ENCODE results near the gene OR4C3. TPM values are rescaled to one million over a fixed set of nuclear protein-coding genes. Genes with fewer than 3 reads are reported as not detected.
"Not testable (repeated sequence)": the region's sequence is repeated elsewhere in the genome, so short reads cannot be mapped to it uniquely, and the experiment has no call there.

Gene OR4C3
- total and polyA plus RNA-seq, 2 experiments from 2014 or later = not detected

- no peaks in the 10 kb centered on the region for H3K79me2 ChIP-seq (replicated peaks; ENCODE audit: insufficient read depth)
- no peak overlapping the region for H3K27ac ChIP-seq (ENCODE audit: low read depth)
- no peaks in the 10 kb centered on the region for H3K9me2 ChIP-seq (ENCODE audit: insufficient read depth)
- no peaks in the 10 kb centered on the region for H3K4me1 ChIP-seq (ENCODE audit: insufficient read depth)
- Mint-ChIP-seq H3K36me3 (ENCODE audit: low read depth) (peaks cover 16% of the 10 kb centered on the region), H3K27me3 (ENCODE audit: insufficient read depth, low read depth, poor library complexity) (no peaks in the 10 kb centered on the region), H3K4me1 (no peaks in the 10 kb centered on the region), H3K4me3 (no peak overlapping the region), H3K27ac (no peak overlapping the region), H3K9me3 (peaks cover 94% of the 10 kb centered on the region)
- no peak overlapping the region for H3K4me3 ChIP-seq
- H3K4me2 ChIP-seq = no peak overlapping the region
- DNase-seq (ENCODE audit: low spot score) (no peak), ATAC-seq (no peak)
- no peaks in the 10 kb centered on the region for H3K36me3 ChIP-seq (ENCODE audit: insufficient read depth)
- H4K20me1 ChIP-seq (replicated peaks; ENCODE audit: insufficient read depth) = no peaks in the 10 kb centered on the region
- TF ChIP-seq ZNF114 (CRISPR knock-in tag; IDR thresholded peaks at IDR 0.05) (no peak), CREB1 (CRISPR knock-in tag; IDR thresholded peaks at IDR 0.05; ENCODE audit: low read depth) (no peak), EZH2 (IDR thresholded peaks at IDR 0.05; ENCODE audit: low read depth, unreplicated experiment) (no peak), JUNB (IDR thresholded peaks at IDR 0.05; ENCODE audit: unreplicated experiment) (no peak), STAT1 (IDR thresholded peaks at IDR 0.05; ENCODE audit: unreplicated experiment) (no peak), EZH2phosphoT487 (IDR thresholded peaks at IDR 0.05; ENCODE audit: unreplicated experiment) (no peak)
- no peaks in the 10 kb centered on the region for H3F3A ChIP-seq (replicated peaks; ENCODE audit: low read depth)
- no peaks in the 10 kb centered on the region for H3K27me3 ChIP-seq (ENCODE audit: insufficient read depth)
- no peak overlapping the region for H2AFZ ChIP-seq
Observed at GRCh38 chr11:48354677-48355076, 30.0 kb downstream of the OR4C3 start.

GRCh38 chr11:48361289-48361688, 36.6 kb downstream of the OR4C3 start:
- H3K4me1 Mint-ChIP-seq; H3K4me1 ChIP-seq (ENCODE audit: insufficient read depth); DNase-seq (ENCODE audit: low spot score); H3F3A ChIP-seq (replicated peaks; ENCODE audit: low read depth); H3K27me3 Mint-ChIP-seq (ENCODE audit: insufficient read depth, low read depth, poor library complexity); H3K36me3 ChIP-seq (ENCODE audit: insufficient read depth); H3K9me2 ChIP-seq (ENCODE audit: insufficient read depth); H3K27me3 ChIP-seq (ENCODE audit: insufficient read depth); H3K4me3 ChIP-seq; H4K20me1 ChIP-seq (replicated peaks; ENCODE audit: insufficient read depth); ATAC-seq; H3K27ac Mint-ChIP-seq; H3K4me3 Mint-ChIP-seq; H2AFZ ChIP-seq; H3K4me2 ChIP-seq; H3K27ac ChIP-seq (ENCODE audit: low read depth); H3K79me2 ChIP-seq (replicated peaks; ENCODE audit: insufficient read depth): not testable (repeated sequence)
- Mint-ChIP-seq H3K9me3 (peaks cover 97% of the 10 kb centered on the region), H3K36me3 (ENCODE audit: low read depth) (peaks cover 24% of the 10 kb centered on the region)

DNA sequence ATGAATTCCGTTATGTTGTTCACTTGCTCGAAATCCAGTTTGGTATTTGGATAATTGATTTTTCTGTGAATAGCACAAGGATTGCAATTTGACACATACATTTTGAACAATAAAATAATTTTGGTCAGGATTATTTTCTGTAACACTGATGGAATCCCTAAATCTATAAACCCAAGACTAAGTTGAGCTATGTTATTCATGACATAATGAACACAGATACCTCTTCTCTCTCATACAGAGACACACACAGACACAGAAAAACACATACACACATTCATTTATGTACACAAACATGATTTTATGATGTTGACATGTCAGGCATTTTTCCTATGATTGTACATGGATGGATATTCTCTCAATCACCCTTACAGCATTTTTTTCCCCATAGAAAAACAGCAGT, 41.6 kb downstream of the OR4C3 start, which contains the start of gene OR4C5:
TSS of gene OR4C5 (minus strand) at position 101 of the 400 bp plus-strand sequence. CDS start at position 101, 0 bp downstream.
- no peak within 1 kb of the TSS for H3K4me2 ChIP-seq
- H3K4me1 ChIP-seq (ENCODE audit: insufficient read depth) = no peaks in the 10 kb centered on the region
- H3K79me2 ChIP-seq (replicated peaks; ENCODE audit: insufficient read depth) = no peaks in the 10 kb centered on the region
- Mint-ChIP-seq H3K9me3 (peaks cover 76% of the 10 kb centered on the region), H3K4me1 (no peaks in the 10 kb centered on the region), H3K36me3 (ENCODE audit: low read depth) (peaks cover 28% of the 10 kb centered on the region), H3K4me3 (no peak within 1 kb of the TSS), H3K27ac (no peak within 1 kb of the TSS), H3K27me3 (ENCODE audit: insufficient read depth, low read depth, poor library complexity) (no peaks in the 10 kb centered on the region)
- H3K27ac ChIP-seq (ENCODE audit: low read depth) = no peak within 1 kb of the TSS
- H2AFZ ChIP-seq = no peak within 1 kb of the TSS
- no peak within 1 kb of the TSS for H3K4me3 ChIP-seq
- H3K27me3 ChIP-seq (ENCODE audit: insufficient read depth) = no peaks in the 10 kb centered on the region
- DNase-seq (ENCODE audit: low spot score) (no peak), ATAC-seq (no peak)
- H3K9me2 ChIP-seq (ENCODE audit: insufficient read depth) = no peaks in the 10 kb centered on the region
- H3F3A ChIP-seq (replicated peaks; ENCODE audit: low read depth) = no peaks in the 10 kb centered on the region
- H4K20me1 ChIP-seq (replicated peaks; ENCODE audit: insufficient read depth) = no peaks in the 10 kb centered on the region
- H3K36me3 ChIP-seq (ENCODE audit: insufficient read depth) = peaks cover 4% of the 10 kb centered on the region
- TF ChIP-seq STAT1 (IDR thresholded peaks at IDR 0.05; ENCODE audit: unreplicated experiment) (no peak), REST (IDR thresholded peaks at IDR 0.05; ENCODE audit: unreplicated experiment) (no peak), JUNB (IDR thresholded peaks at IDR 0.05; ENCODE audit: unreplicated experiment) (no peak), ZNF114 (CRISPR knock-in tag; IDR thresholded peaks at IDR 0.05) (no peak)
- TF ChIP-seq, protein P1, sequence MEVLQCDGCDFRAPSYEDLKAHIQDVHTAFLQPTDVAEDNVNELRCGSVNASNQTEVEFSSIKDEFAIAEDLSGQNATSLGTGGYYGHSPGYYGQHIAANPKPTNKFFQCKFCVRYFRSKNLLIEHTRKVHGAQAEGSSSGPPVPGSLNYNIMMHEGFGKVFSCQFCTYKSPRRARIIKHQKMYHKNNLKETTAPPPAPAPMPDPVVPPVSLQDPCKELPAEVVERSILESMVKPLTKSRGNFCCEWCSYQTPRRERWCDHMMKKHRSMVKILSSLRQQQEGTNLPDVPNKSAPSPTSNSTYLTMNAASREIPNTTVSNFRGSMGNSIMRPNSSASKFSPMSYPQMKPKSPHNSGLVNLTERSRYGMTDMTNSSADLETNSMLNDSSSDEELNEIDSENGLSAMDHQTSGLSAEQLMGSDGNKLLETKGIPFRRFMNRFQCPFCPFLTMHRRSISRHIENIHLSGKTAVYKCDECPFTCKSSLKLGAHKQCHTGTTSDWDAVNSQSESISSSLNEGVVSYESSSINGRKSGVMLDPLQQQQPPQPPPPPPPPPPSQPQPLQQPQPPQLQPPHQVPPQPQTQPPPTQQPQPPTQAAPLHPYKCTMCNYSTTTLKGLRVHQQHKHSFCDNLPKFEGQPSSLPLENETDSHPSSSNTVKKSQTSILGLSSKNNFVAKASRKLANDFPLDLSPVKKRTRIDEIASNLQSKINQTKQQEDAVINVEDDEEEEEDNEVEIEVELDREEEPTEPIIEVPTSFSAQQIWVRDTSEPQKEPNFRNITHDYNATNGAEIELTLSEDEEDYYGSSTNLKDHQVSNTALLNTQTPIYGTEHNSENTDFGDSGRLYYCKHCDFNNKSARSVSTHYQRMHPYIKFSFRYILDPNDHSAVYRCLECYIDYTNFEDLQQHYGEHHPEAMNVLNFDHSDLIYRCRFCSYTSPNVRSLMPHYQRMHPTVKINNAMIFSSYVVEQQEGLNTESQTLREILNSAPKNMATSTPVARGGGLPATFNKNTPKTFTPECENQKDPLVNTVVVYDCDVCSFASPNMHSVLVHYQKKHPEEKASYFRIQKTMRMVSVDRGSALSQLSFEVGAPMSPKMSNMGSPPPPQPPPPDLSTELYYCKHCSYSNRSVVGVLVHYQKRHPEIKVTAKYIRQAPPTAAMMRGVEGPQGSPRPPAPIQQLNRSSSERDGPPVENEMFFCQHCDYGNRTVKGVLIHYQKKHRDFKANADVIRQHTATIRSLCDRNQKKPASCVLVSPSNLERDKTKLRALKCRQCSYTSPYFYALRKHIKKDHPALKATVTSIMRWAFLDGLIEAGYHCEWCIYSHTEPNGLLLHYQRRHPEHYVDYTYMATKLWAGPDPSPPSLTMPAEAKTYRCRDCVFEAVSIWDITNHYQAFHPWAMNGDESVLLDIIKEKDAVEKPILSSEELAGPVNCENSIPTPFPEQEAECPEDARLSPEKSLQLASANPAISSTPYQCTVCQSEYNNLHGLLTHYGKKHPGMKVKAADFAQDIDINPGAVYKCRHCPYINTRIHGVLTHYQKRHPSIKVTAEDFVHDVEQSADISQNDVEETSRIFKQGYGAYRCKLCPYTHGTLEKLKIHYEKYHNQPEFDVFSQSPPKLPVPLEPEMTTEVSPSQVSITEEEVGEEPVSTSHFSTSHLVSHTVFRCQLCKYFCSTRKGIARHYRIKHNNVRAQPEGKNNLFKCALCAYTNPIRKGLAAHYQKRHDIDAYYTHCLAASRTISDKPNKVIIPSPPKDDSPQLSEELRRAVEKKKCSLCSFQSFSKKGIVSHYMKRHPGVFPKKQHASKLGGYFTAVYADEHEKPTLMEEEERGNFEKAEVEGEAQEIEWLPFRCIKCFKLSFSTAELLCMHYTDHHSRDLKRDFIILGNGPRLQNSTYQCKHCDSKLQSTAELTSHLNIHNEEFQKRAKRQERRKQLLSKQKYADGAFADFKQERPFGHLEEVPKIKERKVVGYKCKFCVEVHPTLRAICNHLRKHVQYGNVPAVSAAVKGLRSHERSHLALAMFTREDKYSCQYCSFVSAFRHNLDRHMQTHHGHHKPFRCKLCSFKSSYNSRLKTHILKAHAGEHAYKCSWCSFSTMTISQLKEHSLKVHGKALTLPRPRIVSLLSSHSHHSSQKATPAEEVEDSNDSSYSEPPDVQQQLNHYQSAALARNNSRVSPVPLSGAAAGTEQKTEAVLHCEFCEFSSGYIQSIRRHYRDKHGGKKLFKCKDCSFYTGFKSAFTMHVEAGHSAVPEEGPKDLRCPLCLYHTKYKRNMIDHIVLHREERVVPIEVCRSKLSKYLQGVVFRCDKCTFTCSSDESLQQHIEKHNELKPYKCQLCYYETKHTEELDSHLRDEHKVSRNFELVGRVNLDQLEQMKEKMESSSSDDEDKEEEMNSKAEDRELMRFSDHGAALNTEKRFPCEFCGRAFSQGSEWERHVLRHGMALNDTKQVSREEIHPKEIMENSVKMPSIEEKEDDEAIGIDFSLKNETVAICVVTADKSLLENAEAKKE (CRISPR knock-in tag; IDR thresholded peaks at IDR 0.05) = no peak
